Body of pancreas (tissue), 4 donors: Measurements from ENCODE around the gene SYNE2.
A peak's percentile ranks its signal among the peaks of the same experiment; 100 is the strongest.

Experiments
- POLR2A ChIP-seq, 3 donors: fragments of 450-650 bp; IDR thresholded peaks; one replicate each; pipeline ENCODE4 v1.6.1; 2016; ENCODE audit warnings: antibody characterized with exemption in 3 of 3, mild to moderate bottlenecking in 2 of 3
- TF ChIP-seq, protein P1 (sequence below), 7 experiments: fragments of 450-650 bp in 4 of 7; fragments of 200-600 bp in 3 of 7; sonication (generic) in 3 of 7; IDR thresholded peaks; one replicate each; pipeline ENCODE4 v1.5.1; 2016 to 2019; ENCODE audit warnings: antibody characterized with exemption in 7 of 7

DNA sequence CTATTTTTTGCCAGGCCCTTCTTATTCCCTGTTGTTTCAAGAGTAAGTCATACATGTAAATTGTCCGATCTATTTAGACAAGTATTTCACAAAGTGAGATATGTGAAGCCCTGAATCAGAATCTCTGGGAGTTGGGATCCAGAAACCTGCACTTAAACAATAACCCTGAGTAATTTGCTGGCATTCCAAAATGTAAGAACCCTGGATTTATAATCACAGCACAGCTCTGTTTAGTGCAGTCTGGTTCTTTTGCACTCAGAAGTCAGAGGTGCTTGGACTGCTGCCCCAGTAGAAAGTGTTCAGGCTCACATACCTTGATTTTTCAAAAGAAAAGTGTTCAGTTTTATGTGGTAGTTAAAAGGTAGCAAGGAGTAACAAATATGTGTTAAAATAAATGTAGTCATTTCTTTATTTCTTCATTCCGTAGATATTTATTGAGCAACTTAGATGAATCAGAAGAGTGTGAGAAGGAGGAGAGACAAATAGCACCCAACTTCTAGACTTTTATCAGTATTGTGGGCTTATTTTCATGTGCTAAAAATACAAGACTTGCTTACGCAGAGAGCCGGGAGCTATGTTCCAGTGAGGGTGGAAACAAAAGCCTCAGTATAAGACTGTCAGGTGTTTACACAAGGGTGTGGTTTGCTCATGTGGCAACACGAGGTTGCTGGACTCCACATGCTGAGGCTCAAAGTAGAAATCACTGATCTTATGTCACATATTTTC lies 70.1 kb downstream of the SYNE2 start:
- TF ChIP-seq, protein P1, sequence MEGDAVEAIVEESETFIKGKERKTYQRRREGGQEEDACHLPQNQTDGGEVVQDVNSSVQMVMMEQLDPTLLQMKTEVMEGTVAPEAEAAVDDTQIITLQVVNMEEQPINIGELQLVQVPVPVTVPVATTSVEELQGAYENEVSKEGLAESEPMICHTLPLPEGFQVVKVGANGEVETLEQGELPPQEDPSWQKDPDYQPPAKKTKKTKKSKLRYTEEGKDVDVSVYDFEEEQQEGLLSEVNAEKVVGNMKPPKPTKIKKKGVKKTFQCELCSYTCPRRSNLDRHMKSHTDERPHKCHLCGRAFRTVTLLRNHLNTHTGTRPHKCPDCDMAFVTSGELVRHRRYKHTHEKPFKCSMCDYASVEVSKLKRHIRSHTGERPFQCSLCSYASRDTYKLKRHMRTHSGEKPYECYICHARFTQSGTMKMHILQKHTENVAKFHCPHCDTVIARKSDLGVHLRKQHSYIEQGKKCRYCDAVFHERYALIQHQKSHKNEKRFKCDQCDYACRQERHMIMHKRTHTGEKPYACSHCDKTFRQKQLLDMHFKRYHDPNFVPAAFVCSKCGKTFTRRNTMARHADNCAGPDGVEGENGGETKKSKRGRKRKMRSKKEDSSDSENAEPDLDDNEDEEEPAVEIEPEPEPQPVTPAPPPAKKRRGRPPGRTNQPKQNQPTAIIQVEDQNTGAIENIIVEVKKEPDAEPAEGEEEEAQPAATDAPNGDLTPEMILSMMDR (IDR thresholded peaks at IDR 0.05) = no peak
- peak in 2 of 3 donors; percentile 46 to 49 for TF ChIP-seq POLR2A (IDR thresholded peaks at IDR 0.05)
